Prostate gland (tissue), 2 donors: ENCODE results near the gene PLA2G2C. TPM values are rescaled to one million over a fixed set of nuclear protein-coding genes. Genes with fewer than 3 reads are reported as not detected.

ENCODE experiments used
- DNase-seq: peaks from one replicate; pipeline ENCODE4 v3.0.0-alpha.2; 2019; ENCODE audit warnings: low spot score
- H3K27ac ChIP-seq, 2 donors: fragments of 200-600 bp; sonication (generic); 2 replicates each; pipeline ENCODE4 v1.5.1; 2017 to 2019
- H3K27me3 ChIP-seq: fragments of 200-600 bp; sonication (generic); replicated peaks from 2 replicates; pipeline ENCODE4 v1.5.1; 2019; ENCODE audit not compliant: insufficient read depth
- H3K36me3 ChIP-seq, 2 donors: fragments of 200-600 bp; sonication (generic); 1 replicate in 1 of 2; 2 replicates in 1 of 2; pipeline versions ENCODE4 v1.5.1 to v1.8.1; 2017 to 2019
- H3K4me1 ChIP-seq: fragments of 200-600 bp; sonication (generic); replicated peaks from 2 replicates; pipeline ENCODE4 v1.5.1; 2019
- H3K4me3 ChIP-seq, 2 donors: fragments of 200-600 bp; sonication (generic); 2 replicates each; pipeline ENCODE4 v1.5.1; 2017 to 2019
- H3K9me3 ChIP-seq: fragments of 200-600 bp; sonication (generic); 2 replicates; pipeline ENCODE4 v1.5.1; 2017
- POLR2A ChIP-seq: fragments of 450-650 bp; IDR thresholded peaks from one replicate; pipeline ENCODE4 v1.6.1; 2016; ENCODE audit warnings: antibody characterized with exemption, mild to moderate bottlenecking
- POLR2AphosphoS5 ChIP-seq: sonication (generic); formaldehyde crosslinking; IDR thresholded peaks from one replicate; pipeline ENCODE4 v1.6.1; 2017; ENCODE audit warnings: antibody characterized with exemption
- WGBS: methylation state at CpG from one replicate; pipeline ENCODE4 v1.1.5; 2018; 5-methylcytosine and 5-hydroxymethylcytosine counted together
- intact Hi-C: fragments of 100-400 bp; cut with DNase I; formaldehyde crosslinking; loops from one replicate; pipeline ENCODE4 v1.14.2; 2022
- total RNA-seq, 2 donors: library from RNA; depleted of rRNA; stranded (reverse); fragments of >200 nt; gene quantifications; one replicate each; pipeline ENCODE4 v1.1.0, GENCODE V29; 2016
- TF ChIP-seq, protein P1 (sequence below), 4 experiments: fragments of 200-600 bp in 2 of 4; fragments of 450-650 bp in 2 of 4; sonication (generic) in 2 of 4; IDR thresholded peaks; 1 replicate in 3 of 4; 2 replicates in 1 of 4; pipeline ENCODE4 v1.5.1; 2016 to 2019; ENCODE audit warnings: antibody characterized with exemption in 4 of 4, mild to moderate bottlenecking in 2 of 4, moderate library complexity in 2 of 4

Gene PLA2G2C
- total RNA-seq, 2 donors from 2014 or later, result 0.23 TPM; not detected in 1

GRCh38 chr1:20148571-20149500 lies 37.5 kb downstream of the PLA2G2C start:
- no peak for DNase-seq
- 90% methylated on average over 12 of the region's 13 CpGs for WGBS
- Histone ChIP-seq H3K4me1 (no peaks in the 10 kb centered on the region), H3K9me3 (no peaks in the 10 kb centered on the region), H3K4me3 (no peak overlapping the region), H3K27ac (no peak overlapping the region), H3K27me3 (no peaks in the 10 kb centered on the region), H3K36me3 (no peaks in the 10 kb centered on the region)
- TF ChIP-seq POLR2AphosphoS5 (no peak), POLR2A (no peak)
- TF ChIP-seq, protein P1, sequence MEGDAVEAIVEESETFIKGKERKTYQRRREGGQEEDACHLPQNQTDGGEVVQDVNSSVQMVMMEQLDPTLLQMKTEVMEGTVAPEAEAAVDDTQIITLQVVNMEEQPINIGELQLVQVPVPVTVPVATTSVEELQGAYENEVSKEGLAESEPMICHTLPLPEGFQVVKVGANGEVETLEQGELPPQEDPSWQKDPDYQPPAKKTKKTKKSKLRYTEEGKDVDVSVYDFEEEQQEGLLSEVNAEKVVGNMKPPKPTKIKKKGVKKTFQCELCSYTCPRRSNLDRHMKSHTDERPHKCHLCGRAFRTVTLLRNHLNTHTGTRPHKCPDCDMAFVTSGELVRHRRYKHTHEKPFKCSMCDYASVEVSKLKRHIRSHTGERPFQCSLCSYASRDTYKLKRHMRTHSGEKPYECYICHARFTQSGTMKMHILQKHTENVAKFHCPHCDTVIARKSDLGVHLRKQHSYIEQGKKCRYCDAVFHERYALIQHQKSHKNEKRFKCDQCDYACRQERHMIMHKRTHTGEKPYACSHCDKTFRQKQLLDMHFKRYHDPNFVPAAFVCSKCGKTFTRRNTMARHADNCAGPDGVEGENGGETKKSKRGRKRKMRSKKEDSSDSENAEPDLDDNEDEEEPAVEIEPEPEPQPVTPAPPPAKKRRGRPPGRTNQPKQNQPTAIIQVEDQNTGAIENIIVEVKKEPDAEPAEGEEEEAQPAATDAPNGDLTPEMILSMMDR (IDR thresholded peaks at IDR 0.05), result no peak
- intact Hi-C loops, result no loop called here

GRCh38 chr1:20147846-20148570 lies 38.3 kb downstream of the PLA2G2C start:
- intact Hi-C loops, result no loop called here
- H3K27me3 ChIP-seq, result no peaks in the 10 kb centered on the region
- H3K4me1 ChIP-seq, result no peaks in the 10 kb centered on the region
- H3K4me3 ChIP-seq, result no peak overlapping the region
- no peaks in the 10 kb centered on the region for H3K36me3 ChIP-seq
- no peak for DNase-seq
- TF ChIP-seq, protein P1 (IDR thresholded peaks at IDR 0.05), result no peak
- no peaks in the 10 kb centered on the region for H3K9me3 ChIP-seq
- 79% methylated on average over 11 of the region's 13 CpGs for WGBS
- no peak overlapping the region for H3K27ac ChIP-seq

DNA sequence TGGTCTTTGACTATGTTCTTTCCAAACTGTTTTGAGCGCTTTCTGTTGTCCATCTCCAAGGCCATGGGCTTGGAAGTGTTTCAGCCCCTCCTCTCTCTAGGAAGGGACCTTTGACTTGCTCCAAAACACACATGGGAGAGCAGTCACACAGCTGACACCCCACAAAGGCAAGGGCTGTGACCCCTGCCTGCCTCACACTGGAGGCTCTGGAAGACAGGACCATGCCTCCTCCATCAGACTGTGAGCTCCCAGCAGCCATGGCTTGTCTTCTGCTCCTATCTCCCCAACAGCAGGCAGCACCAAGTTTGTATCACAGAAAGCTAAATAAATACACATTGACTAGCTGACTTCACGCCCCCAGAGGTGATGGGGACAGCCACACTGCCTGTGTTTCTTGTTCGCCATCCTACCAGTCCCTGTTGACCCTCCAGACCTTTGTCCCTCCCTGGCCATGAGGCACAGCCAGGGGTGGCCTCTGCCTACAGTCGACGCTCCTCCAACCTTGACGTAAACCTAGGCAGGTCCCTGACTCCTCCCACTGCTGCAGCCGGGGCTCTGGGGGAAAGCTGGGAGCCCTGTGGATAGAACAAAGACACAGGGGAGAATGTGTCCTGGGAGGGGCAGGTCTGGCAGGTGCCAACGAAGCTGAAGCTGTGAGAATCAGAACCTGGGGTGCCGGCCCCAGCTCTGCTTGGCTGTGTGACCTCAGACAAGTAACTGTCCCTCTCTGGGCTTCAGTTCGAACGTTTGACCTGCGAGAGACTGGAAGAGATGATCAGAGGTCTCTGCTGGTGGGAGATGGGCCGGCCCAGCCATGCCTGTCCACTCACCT lies 42.4 kb downstream of the PLA2G2C start:
- Histone ChIP-seq H3K27ac (no peak overlapping the region), H3K4me1 (peaks cover 6% of the 10 kb centered on the region), H3K36me3 (no peaks in the 10 kb centered on the region), H3K9me3 (no peaks in the 10 kb centered on the region), H3K4me3 (no peak overlapping the region), H3K27me3 (no peaks in the 10 kb centered on the region)
- intact Hi-C loops, result no loop called here
- TF ChIP-seq, protein P1 (IDR thresholded peaks at IDR 0.05), result no peak
- TF ChIP-seq POLR2AphosphoS5, result no peak
- TF ChIP-seq POLR2A, result no peak
- DNase-seq, result no peak
- WGBS, result 69% methylated on average over 13 of the region's 13 CpGs

DNA sequence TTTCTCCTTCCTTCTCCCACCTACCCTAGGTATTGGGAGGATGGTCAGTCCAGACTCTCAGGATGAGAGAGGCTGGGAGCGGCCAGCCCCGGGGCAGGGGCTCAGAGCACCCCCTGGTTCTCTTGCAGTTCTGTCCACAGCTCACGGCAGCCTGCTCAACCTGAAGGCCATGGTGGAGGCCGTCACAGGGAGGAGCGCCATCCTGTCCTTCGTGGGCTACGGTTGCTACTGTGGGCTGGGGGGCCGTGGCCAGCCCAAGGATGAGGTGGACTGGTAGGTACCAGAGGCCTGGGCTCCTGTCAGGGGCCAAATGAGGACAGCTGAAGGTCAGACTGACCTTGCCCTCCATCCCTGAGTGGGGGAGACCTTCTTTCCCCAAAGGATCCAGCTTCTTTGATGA lies 43.0 kb downstream of the PLA2G2C start:
- Histone ChIP-seq H3K4me1 (peaks cover 6% of the 10 kb centered on the region), H3K27me3 (no peaks in the 10 kb centered on the region), H3K36me3 (no peaks in the 10 kb centered on the region), H3K4me3 (no peak overlapping the region), H3K9me3 (no peaks in the 10 kb centered on the region), H3K27ac (no peak overlapping the region)
- no peak for TF ChIP-seq POLR2AphosphoS5
- TF ChIP-seq POLR2A, result no peak
- TF ChIP-seq, protein P1 (IDR thresholded peaks at IDR 0.05), result no peak
- no peak for DNase-seq
- intact Hi-C loops, result no loop called here
- WGBS, result 95% methylated on average over 8 of the region's 8 CpGs
